Activated CD8-positive, alpha-beta memory T cell treated with anti-CD3 and anti-CD28 coated beads for 1 hour (primary cell): ENCODE measurements around the gene WDR48.
"Not testable (repeated sequence)": the region's sequence is repeated elsewhere in the genome, so short reads cannot be mapped to it uniquely, and the experiment has no call there.

Experiments used
- DNase-seq, 2 donors: peaks; one replicate each; pipeline ENCODE4 v3.0.0-alpha.2; 2020; ENCODE audit warnings: low read depth in 1 of 2; ENCODE audit errors: extremely low read depth in 1 of 2

Gene WDR48

GRCh38 chr3:39051649-39052561 lies at the start of gene WDR48, which contains the start of gene SCN11A:
WDR48 (plus strand) TSS chr3:39052016; CDS start chr3:39052026, 10 bp downstream.
SCN11A (minus strand) TSS chr3:39051944; CDS start chr3:38950362, 101,582 bp downstream.
- peak; percentile 88 to 89 for DNase-seq

- DNase-seq, result no peak
Observed at GRCh38 chr3:39005295-39005694, 46.5 kb upstream of the WDR48 start.

GRCh38 chr3:39011191-39011736 lies 40.6 kb upstream of the WDR48 start:
- no peak for DNase-seq

GRCh38 chr3:39013289-39013688 lies 38.5 kb upstream of the WDR48 start:
- DNase-seq, result no peak

- no peak for DNase-seq
Observed at GRCh38 chr3:39013921-39014509, 37.8 kb upstream of the WDR48 start.

GRCh38 chr3:39015418-39015817 lies 36.4 kb upstream of the WDR48 start:
- no peak for DNase-seq

GRCh38 chr3:39019299-39019698 lies 32.5 kb upstream of the WDR48 start:
- no peak for DNase-seq

- no peak for DNase-seq
Observed at GRCh38 chr3:39021029-39021428, 30.8 kb upstream of the WDR48 start.

- no peak for DNase-seq
Observed at GRCh38 chr3:39021465-39022285, 30.1 kb upstream of the WDR48 start.

GRCh38 chr3:39022286-39022630 lies 29.6 kb upstream of the WDR48 start:
- DNase-seq, result no peak

- no peak for DNase-seq
Observed at GRCh38 chr3:39024497-39024896, 27.3 kb upstream of the WDR48 start.

- no peak for DNase-seq
Observed at GRCh38 chr3:39025222-39025970, 26.4 kb upstream of the WDR48 start.

- DNase-seq, result no peak
Observed at GRCh38 chr3:39028546-39028945, 23.3 kb upstream of the WDR48 start.

- DNase-seq, result no peak
Observed at GRCh38 chr3:39029556-39029955, 22.3 kb upstream of the WDR48 start.

GRCh38 chr3:39038165-39038564 lies 13.7 kb upstream of the WDR48 start:
- DNase-seq, result no peak

- DNase-seq, result no peak
Observed at GRCh38 chr3:39050029-39050428, 1.8 kb upstream of the WDR48 start.

GRCh38 chr3:39052583-39052982 lies 767 bp downstream of the WDR48 start:
- no peak for DNase-seq

- no peak for DNase-seq
Observed at GRCh38 chr3:39053696-39054095, 1.9 kb downstream of the WDR48 start.

- DNase-seq, result no peak
Observed at GRCh38 chr3:39056151-39056550, 4.3 kb downstream of the WDR48 start.

GRCh38 chr3:39061228-39061627 lies 9.4 kb downstream of the WDR48 start:
- DNase-seq, result not testable (repeated sequence)
